GM18508 (cell line): ENCODE measurements around the gene AURKB.
"Not testable (repeated sequence)": the region's sequence is repeated elsewhere in the genome, so short reads cannot be mapped to it uniquely, and the experiment has no call there.

Experiments
- ATAC-seq: cut with Tn5 transposase; IDR thresholded peaks from one replicate; pipeline ENCODE4 v1.9.1; 2021; ENCODE audit warnings: moderate number of reproducible peaks; ENCODE audit not compliant: insufficient read depth, unreplicated experiment

Gene AURKB

GRCh38 chr17:8189041-8189710 lies 21.2 kb downstream of the AURKB start:
- no peak for ATAC-seq

GRCh38 chr17:8188263-8188839 lies 22.0 kb downstream of the AURKB start:
- ATAC-seq, result no peak

- ATAC-seq, result no peak
Observed at GRCh38 chr17:8187517-8188262, 22.7 kb downstream of the AURKB start.

GRCh38 chr17:8186787-8187516 lies 23.4 kb downstream of the AURKB start:
- ATAC-seq, result no peak

- no peak for ATAC-seq
Observed at GRCh38 chr17:8186446-8186786, 24.0 kb downstream of the AURKB start.

- ATAC-seq, result no peak
Observed at GRCh38 chr17:8185582-8186445, 24.6 kb downstream of the AURKB start.

GRCh38 chr17:8176998-8177731 lies 33.2 kb downstream of the AURKB start:
- no peak for ATAC-seq

GRCh38 chr17:8176197-8176940 lies 34.0 kb downstream of the AURKB start, which contains the start of gene TMEM107:
TSS of gene TMEM107 (minus strand) at chr17:8176380. CDS start at chr17:8176286, 94 bp downstream.
- no peak for ATAC-seq

GRCh38 chr17:8175795-8176196 lies 34.6 kb downstream of the AURKB start:
- ATAC-seq, result no peak

- ATAC-seq, result no peak
Observed at GRCh38 chr17:8173871-8174322, 36.5 kb downstream of the AURKB start.

- ATAC-seq, result peak; percentile 56
Observed at GRCh38 chr17:8173056-8173870, 37.1 kb downstream of the AURKB start.

- ATAC-seq, result not testable (repeated sequence)
Observed at GRCh38 chr17:8170186-8170585, 40.2 kb downstream of the AURKB start.

- ATAC-seq, result no peak
Observed at GRCh38 chr17:8167526-8167925, 42.8 kb downstream of the AURKB start.

- ATAC-seq, result no peak
Observed at GRCh38 chr17:8166731-8167130, 43.6 kb downstream of the AURKB start.

GRCh38 chr17:8164815-8165131 lies 45.6 kb downstream of the AURKB start:
- ATAC-seq, result no peak

GRCh38 chr17:8163978-8164814 lies 46.2 kb downstream of the AURKB start:
- ATAC-seq, result no peak
